Liver (tissue), 9 donors: ENCODE data around the gene AIDA. TPM values are rescaled to one million over a fixed set of nuclear protein-coding genes. Genes with fewer than 3 reads are reported as not detected.

Experiments used
- DNase-seq: peaks from one replicate; pipeline ENCODE4 v3.0.0-alpha.2; 2017; ENCODE audit warnings: low spot score
- H3K27ac ChIP-seq, 2 donors: one replicate each; pipeline ENCODE4 v1.7.0; 2013; ENCODE audit warnings: inconsistent platforms in 2 of 2, low read length in 2 of 2, control low read depth in 1 of 2, low read depth in 1 of 2, mild to moderate bottlenecking in 1 of 2
- H3K27me3 ChIP-seq, 4 donors: one replicate each; pipeline versions ENCODE4 v1.6.1 to v1.7.0; 2013; ENCODE audit warnings: low read length in 3 of 4, inconsistent platforms in 1 of 4, mild to moderate bottlenecking in 1 of 4, moderate library complexity in 1 of 4; ENCODE audit not compliant: control insufficient read depth in 4 of 4, insufficient read depth in 4 of 4
- H3K36me3 ChIP-seq, 4 donors: one replicate each; pipeline versions ENCODE4 v1.6.1 to v1.7.0; 2013; ENCODE audit warnings: low read length in 3 of 4, mild to moderate bottlenecking in 3 of 4, low read depth in 1 of 4, moderate library complexity in 1 of 4; ENCODE audit not compliant: control insufficient read depth in 4 of 4, insufficient read depth in 3 of 4
- H3K4me1 ChIP-seq, 4 donors: one replicate each; pipeline versions ENCODE4 v1.6.1 to v1.7.0; 2013; ENCODE audit warnings: low read length in 3 of 4, mild to moderate bottlenecking in 3 of 4, moderate library complexity in 1 of 4; ENCODE audit not compliant: control insufficient read depth in 4 of 4, insufficient read depth in 4 of 4
- H3K4me3 ChIP-seq, 3 donors: one replicate each; pipeline versions ENCODE4 v1.6.1 to v1.7.0; 2013; ENCODE audit warnings: low read length in 3 of 3, control low read depth in 1 of 3, low read depth in 1 of 3, mild to moderate bottlenecking in 1 of 3
- H3K9ac ChIP-seq, 2 donors: one replicate each; pipeline ENCODE4 v1.7.0; 2013; ENCODE audit warnings: low read length in 2 of 2, mild to moderate bottlenecking in 2 of 2, moderate library complexity in 2 of 2, control low read depth in 1 of 2, low read depth in 1 of 2
- H3K9me3 ChIP-seq, 4 donors: one replicate each; pipeline versions ENCODE4 v1.6.1 to v1.7.0; 2013; ENCODE audit warnings: low read length in 3 of 4; ENCODE audit not compliant: control insufficient read depth in 4 of 4
- FOXA2 ChIP-seq: IDR thresholded peaks from 2 replicates; pipeline ENCODE4 v1.6.1; 2016; ENCODE audit warnings: antibody characterized with exemption
- GABPA ChIP-seq, 2 donors: IDR thresholded peaks in 1 of 2; conservative IDR thresholded peaks in 1 of 2; 2 replicates each; pipeline ENCODE4 v1.6.1; 2016; ENCODE audit warnings: antibody characterized with exemption in 2 of 2, mild to moderate bottlenecking in 1 of 2, moderate library complexity in 1 of 2
- HNF4A ChIP-seq, 2 donors: conservative IDR thresholded peaks; 2 replicates each; pipeline ENCODE4 v1.6.1; 2016; ENCODE audit warnings: antibody characterized with exemption in 2 of 2, mild to moderate bottlenecking in 2 of 2
- HNF4G ChIP-seq: IDR thresholded peaks from 2 replicates; pipeline ENCODE4 v1.6.1; 2016; ENCODE audit warnings: antibody characterized with exemption
- MAX ChIP-seq: IDR thresholded peaks from 2 replicates; pipeline ENCODE4 v1.6.1; 2016; ENCODE audit warnings: antibody characterized with exemption
- NR2F2 ChIP-seq: IDR thresholded peaks from 2 replicates; pipeline ENCODE4 v1.6.1; 2016; ENCODE audit warnings: antibody characterized with exemption
- SP1 ChIP-seq: IDR thresholded peaks from 2 replicates; pipeline ENCODE4 v1.6.1; 2018; ENCODE audit warnings: antibody characterized with exemption, mild to moderate bottlenecking
- YY1 ChIP-seq: IDR thresholded peaks from 2 replicates; pipeline ENCODE4 v1.6.1; 2016; ENCODE audit warnings: antibody characterized with exemption, mild to moderate bottlenecking
- ZBTB33 ChIP-seq: IDR thresholded peaks from 2 replicates; pipeline ENCODE4 v1.6.1; 2016; ENCODE audit warnings: antibody characterized with exemption
- WGBS: extraction: QIAGEN DNeasy Blood & Tissue Kit; methylation state at CpG from one replicate; pipeline ENCODE4 v1.1.7; 2013; 5-methylcytosine and 5-hydroxymethylcytosine counted together
- polyA plus RNA-seq, 2 donors: library from polyadenylated mRNA; stranded (reverse) in 1 of 2; unstranded in 1 of 2; fragments of 200-250 nt in 1 of 2; fragments of >200 nt in 1 of 2; fragmentation: Nextera tagmentation in 1 of 2; extraction: Ambion mirVana in 1 of 2; gene quantifications; one replicate each; pipeline versions ENCODE4 v1.2.1 to v1.2.3, GENCODE V29; 2013 to 2015
- total RNA-seq, 2 donors: library from RNA; depleted of rRNA; stranded (reverse); fragments of >200 nt; gene quantifications; one replicate each; pipeline ENCODE4 v1.2.3, GENCODE V29; 2014
- TF ChIP-seq, protein P1 (sequence below): fragments of 150-350 bp; IDR thresholded peaks from 2 replicates; pipeline ENCODE4 v1.5.1; 2017; ENCODE audit warnings: improper control_type of control experiment, low read depth, low read length; ENCODE audit not compliant: missing input control
- TF ChIP-seq, protein P2 (sequence below): IDR thresholded peaks from 2 replicates; pipeline ENCODE4 v1.6.1; 2016; ENCODE audit warnings: antibody characterized with exemption, mild to moderate bottlenecking
- TF ChIP-seq, protein P3 (sequence below): IDR thresholded peaks from 2 replicates; pipeline ENCODE4 v1.6.1; 2016; ENCODE audit warnings: antibody characterized with exemption
- donor health status: healthy.
- donor health status: healthy.
- donor health status: healthy.
- donor health status: healthy.
- donor health status: healthy.

Gene AIDA
- total and polyA plus RNA-seq, 4 donors = 9.3 to 48.2 (median 21.5) TPM

- Histone ChIP-seq H3K9ac (no peak overlapping the region), H3K27ac (no peak overlapping the region), H3K9me3 (no peaks in the 10 kb centered on the region), H3K27me3 (no peaks in the 10 kb centered on the region), H3K36me3 (peaks cover 2 to 30% (median 13%) of the 10 kb centered on the region in 4 donors), H3K4me3 (no peak overlapping the region), H3K4me1 (peaks cover 0 to 29% (median 9%) of the 10 kb centered on the region in 4 donors)
- no peak for DNase-seq
- TF ChIP-seq, protein P1, sequence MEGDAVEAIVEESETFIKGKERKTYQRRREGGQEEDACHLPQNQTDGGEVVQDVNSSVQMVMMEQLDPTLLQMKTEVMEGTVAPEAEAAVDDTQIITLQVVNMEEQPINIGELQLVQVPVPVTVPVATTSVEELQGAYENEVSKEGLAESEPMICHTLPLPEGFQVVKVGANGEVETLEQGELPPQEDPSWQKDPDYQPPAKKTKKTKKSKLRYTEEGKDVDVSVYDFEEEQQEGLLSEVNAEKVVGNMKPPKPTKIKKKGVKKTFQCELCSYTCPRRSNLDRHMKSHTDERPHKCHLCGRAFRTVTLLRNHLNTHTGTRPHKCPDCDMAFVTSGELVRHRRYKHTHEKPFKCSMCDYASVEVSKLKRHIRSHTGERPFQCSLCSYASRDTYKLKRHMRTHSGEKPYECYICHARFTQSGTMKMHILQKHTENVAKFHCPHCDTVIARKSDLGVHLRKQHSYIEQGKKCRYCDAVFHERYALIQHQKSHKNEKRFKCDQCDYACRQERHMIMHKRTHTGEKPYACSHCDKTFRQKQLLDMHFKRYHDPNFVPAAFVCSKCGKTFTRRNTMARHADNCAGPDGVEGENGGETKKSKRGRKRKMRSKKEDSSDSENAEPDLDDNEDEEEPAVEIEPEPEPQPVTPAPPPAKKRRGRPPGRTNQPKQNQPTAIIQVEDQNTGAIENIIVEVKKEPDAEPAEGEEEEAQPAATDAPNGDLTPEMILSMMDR = no peak
- TF ChIP-seq ZBTB33 = no peak
- TF ChIP-seq SP1 = no peak
- TF ChIP-seq, protein P2, sequence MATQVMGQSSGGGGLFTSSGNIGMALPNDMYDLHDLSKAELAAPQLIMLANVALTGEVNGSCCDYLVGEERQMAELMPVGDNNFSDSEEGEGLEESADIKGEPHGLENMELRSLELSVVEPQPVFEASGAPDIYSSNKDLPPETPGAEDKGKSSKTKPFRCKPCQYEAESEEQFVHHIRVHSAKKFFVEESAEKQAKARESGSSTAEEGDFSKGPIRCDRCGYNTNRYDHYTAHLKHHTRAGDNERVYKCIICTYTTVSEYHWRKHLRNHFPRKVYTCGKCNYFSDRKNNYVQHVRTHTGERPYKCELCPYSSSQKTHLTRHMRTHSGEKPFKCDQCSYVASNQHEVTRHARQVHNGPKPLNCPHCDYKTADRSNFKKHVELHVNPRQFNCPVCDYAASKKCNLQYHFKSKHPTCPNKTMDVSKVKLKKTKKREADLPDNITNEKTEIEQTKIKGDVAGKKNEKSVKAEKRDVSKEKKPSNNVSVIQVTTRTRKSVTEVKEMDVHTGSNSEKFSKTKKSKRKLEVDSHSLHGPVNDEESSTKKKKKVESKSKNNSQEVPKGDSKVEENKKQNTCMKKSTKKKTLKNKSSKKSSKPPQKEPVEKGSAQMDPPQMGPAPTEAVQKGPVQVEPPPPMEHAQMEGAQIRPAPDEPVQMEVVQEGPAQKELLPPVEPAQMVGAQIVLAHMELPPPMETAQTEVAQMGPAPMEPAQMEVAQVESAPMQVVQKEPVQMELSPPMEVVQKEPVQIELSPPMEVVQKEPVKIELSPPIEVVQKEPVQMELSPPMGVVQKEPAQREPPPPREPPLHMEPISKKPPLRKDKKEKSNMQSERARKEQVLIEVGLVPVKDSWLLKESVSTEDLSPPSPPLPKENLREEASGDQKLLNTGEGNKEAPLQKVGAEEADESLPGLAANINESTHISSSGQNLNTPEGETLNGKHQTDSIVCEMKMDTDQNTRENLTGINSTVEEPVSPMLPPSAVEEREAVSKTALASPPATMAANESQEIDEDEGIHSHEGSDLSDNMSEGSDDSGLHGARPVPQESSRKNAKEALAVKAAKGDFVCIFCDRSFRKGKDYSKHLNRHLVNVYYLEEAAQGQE = no peak
- no peak for TF ChIP-seq GABPA (IDR thresholded peaks at IDR 0.05 in 1 of 2, conservative IDR thresholded peaks at IDR 0.05 in 1 of 2)
- no peak for TF ChIP-seq MAX
- TF ChIP-seq, protein P3, sequence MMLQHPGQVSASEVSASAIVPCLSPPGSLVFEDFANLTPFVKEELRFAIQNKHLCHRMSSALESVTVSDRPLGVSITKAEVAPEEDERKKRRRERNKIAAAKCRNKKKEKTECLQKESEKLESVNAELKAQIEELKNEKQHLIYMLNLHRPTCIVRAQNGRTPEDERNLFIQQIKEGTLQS = no peak
- TF ChIP-seq NR2F2 = no peak
- TF ChIP-seq FOXA2 = no peak
- TF ChIP-seq YY1 = no peak
- WGBS = 88% methylated on average over 5 of the region's 5 CpGs
Measured at GRCh38 chr1:222622765-222623164, 89.5 kb downstream of the AIDA start.

GRCh38 chr1:222620566-222620965 is 91.7 kb downstream of the AIDA start:
- H3K27me3 ChIP-seq = no peaks in the 10 kb centered on the region
- no peaks in the 10 kb centered on the region for H3K9me3 ChIP-seq
- no peak for TF ChIP-seq HNF4G
- no peak for TF ChIP-seq ZBTB33
- TF ChIP-seq YY1 = no peak
- TF ChIP-seq HNF4A (conservative IDR thresholded peaks at IDR 0.05) = no peak
- H3K4me1 ChIP-seq = peaks cover 0 to 33% (median 17%) of the 10 kb centered on the region in 4 donors
- no peak overlapping the region for H3K4me3 ChIP-seq
- 90% methylated on average over 2 of the region's 2 CpGs for WGBS
- H3K27ac ChIP-seq = no peak overlapping the region
- no peak for DNase-seq
- H3K9ac ChIP-seq = no peak overlapping the region
- H3K36me3 ChIP-seq = peaks cover 0 to 24% (median 12%) of the 10 kb centered on the region in 4 donors
